IPS-18c (cell line): ENCODE data around the gene APOC4.
A peak's percentile ranks its signal among the peaks of the same experiment; 100 is the strongest.
"Not testable (repeated sequence)": the region's sequence is repeated elsewhere in the genome, so short reads cannot be mapped to it uniquely, and the experiment has no call there.

ENCODE experiments used
- H3K4me3 ChIP-seq: 2 replicates; pipeline ENCODE4 v1.7.0; 2013; ENCODE audit warnings: low read depth, mild to moderate bottlenecking, low read length, moderate library complexity; ENCODE audit not compliant: insufficient read depth
- H3K9me3 ChIP-seq: one replicate; pipeline ENCODE4 v1.6.1; 2013; ENCODE audit warnings: mild to moderate bottlenecking, low read length, moderate library complexity; ENCODE audit not compliant: control insufficient read depth, insufficient read depth

Gene APOC4

GRCh38 chr19:44912854-44913253 lies 29.2 kb upstream of the APOC4 start:
- H3K9me3 ChIP-seq: no peaks in the 10 kb centered on the region
- H3K4me3 ChIP-seq: no peak overlapping the region

GRCh38 chr19:44913512-44914432 lies 28.3 kb upstream of the APOC4 start:
- peak overlapping the region; percentile 57; the same call in 1 of the 2 replicates for H3K4me3 ChIP-seq
- H3K9me3 ChIP-seq: not testable (repeated sequence)

- H3K4me3 ChIP-seq: peak within 1 kb of the TSS; percentile 57
- H3K9me3 ChIP-seq: not testable (repeated sequence)
Observed at GRCh38 chr19:44914433-44915206, 27.4 kb upstream of the APOC4 start, which contains the start of gene APOC1. Gene APOC1 (plus strand): TSS chr19:44914608. CDS start chr19:44914892, 284 bp downstream.

GRCh38 chr19:44924243-44924725 lies 17.8 kb upstream of the APOC4 start:
- Histone ChIP-seq H3K4me3 (no peak overlapping the region), H3K9me3 (peaks cover 2% of the 10 kb centered on the region)

- Histone ChIP-seq H3K4me3 (no peak overlapping the region), H3K9me3 (no peaks in the 10 kb centered on the region)
Observed at GRCh38 chr19:44925114-44925891, 16.7 kb upstream of the APOC4 start.

GRCh38 chr19:44926245-44927077 lies 15.6 kb upstream of the APOC4 start:
- H3K4me3 ChIP-seq: peak overlapping the region; percentile 28; the same call in 1 of the 2 replicates

GRCh38 chr19:44927746-44928145 lies 14.3 kb upstream of the APOC4 start:
- no peak overlapping the region for H3K4me3 ChIP-seq
- H3K9me3 ChIP-seq: no peaks in the 10 kb centered on the region

More at GRCh38 chr19:44926245-44927077, 15.6 kb upstream of the APOC4 start:
- H3K9me3 ChIP-seq: not testable (repeated sequence)

- no peaks in the 10 kb centered on the region for H3K9me3 ChIP-seq
- no peak overlapping the region for H3K4me3 ChIP-seq
Observed at GRCh38 chr19:44930088-44930487, 11.9 kb upstream of the APOC4 start.

GRCh38 chr19:44931541-44931940 lies 10.5 kb upstream of the APOC4 start:
- H3K9me3 ChIP-seq: no peaks in the 10 kb centered on the region

GRCh38 chr19:44939668-44940067 lies 2.4 kb upstream of the APOC4 start:
- Histone ChIP-seq H3K9me3 (no peaks in the 10 kb centered on the region), H3K4me3 (no peak overlapping the region)

More at GRCh38 chr19:44931541-44931940, 10.5 kb upstream of the APOC4 start:
- H3K4me3 ChIP-seq: no peak overlapping the region

GRCh38 chr19:44943801-44944249 lies 1.8 kb downstream of the APOC4 start:
- Histone ChIP-seq H3K4me3 (no peak overlapping the region), H3K9me3 (no peaks in the 10 kb centered on the region)

- Histone ChIP-seq H3K9me3 (no peaks in the 10 kb centered on the region), H3K4me3 (no peak overlapping the region)
Observed at GRCh38 chr19:44947041-44947581, 5.1 kb downstream of the APOC4 start.

- no peaks in the 10 kb centered on the region for H3K9me3 ChIP-seq
- no peak overlapping the region for H3K4me3 ChIP-seq
Observed at GRCh38 chr19:44948237-44948636, 6.2 kb downstream of the APOC4 start.

GRCh38 chr19:44948763-44949374 lies 6.8 kb downstream of the APOC4 start:
- no peaks in the 10 kb centered on the region for H3K9me3 ChIP-seq
- no peak overlapping the region for H3K4me3 ChIP-seq

GRCh38 chr19:44949550-44949949 lies 7.5 kb downstream of the APOC4 start:
- Histone ChIP-seq H3K4me3 (no peak overlapping the region), H3K9me3 (no peaks in the 10 kb centered on the region)
